Measurements from ENCODE around the gene SESN2.

The SESN2 gene

DNA sequence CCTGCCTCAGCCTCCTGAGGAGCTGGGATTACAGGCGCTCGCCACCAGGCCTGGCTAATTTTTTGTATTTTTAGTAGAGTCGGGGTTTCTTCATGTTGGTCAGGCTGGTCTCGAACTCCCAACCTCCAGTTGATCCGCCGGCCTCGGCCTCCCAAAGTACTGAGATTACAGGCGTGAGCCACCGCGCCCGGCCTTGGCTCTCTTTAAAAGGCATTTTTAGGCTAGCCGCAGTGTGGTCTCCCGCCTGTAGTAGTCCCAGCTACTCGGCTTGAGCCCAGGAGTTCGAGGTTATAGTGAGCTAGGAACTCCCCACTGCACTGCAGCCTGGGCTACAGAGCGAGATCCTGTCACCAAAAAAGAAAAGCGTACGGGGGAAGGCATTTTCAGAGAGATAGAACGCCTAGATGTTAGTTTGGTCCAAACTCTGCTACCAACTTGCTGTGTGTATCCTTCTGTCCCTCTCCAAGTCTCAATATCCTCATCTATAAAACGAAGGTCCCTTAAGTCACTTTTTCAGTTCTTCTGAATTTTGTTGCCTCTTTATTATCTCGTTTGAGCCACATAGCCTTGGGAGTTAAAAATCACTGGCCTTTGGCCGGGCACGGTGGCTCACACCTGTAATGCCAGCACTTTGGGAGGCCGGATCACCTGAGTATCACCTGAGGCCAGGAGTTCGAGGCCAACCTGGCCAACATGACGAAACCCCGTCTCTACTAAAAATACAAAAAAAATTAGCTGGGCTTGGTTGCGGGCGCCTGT is 70.3 kb downstream of the SESN2 start:
- DNase-seq (ENCODE audit: low spot score): peak; percentile 43

Data from kidney tubule cell (primary cell).